ENCODE measurements around the gene DAGLA.

Gene DAGLA

DNA sequence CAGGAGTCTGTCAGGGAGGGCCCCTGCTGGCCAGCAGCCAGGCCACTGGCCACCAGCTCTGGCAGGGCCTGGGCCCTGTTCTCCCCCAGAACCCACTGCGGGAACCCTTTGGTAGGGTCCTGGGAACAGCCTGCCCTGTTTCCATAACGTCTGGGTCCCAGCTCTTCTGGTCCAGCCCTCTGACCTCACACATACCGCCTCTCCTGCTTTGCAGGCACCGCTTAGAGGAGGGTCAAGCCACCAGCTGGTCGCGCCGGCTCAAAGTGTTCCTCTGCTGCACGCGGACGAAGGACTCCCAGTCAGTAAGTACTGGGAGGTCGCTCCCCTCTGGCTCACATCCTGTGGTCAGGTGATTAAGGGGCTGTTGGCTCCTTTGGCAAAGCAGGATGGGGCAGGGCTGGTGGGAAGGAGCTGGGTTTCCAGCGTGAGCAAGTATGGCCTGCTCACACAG, 45.6 kb downstream of the DAGLA start:
- DNase-seq (ENCODE audit: low read depth in 2 of 2, low spot score in 1 of 2): no peak

DNA sequence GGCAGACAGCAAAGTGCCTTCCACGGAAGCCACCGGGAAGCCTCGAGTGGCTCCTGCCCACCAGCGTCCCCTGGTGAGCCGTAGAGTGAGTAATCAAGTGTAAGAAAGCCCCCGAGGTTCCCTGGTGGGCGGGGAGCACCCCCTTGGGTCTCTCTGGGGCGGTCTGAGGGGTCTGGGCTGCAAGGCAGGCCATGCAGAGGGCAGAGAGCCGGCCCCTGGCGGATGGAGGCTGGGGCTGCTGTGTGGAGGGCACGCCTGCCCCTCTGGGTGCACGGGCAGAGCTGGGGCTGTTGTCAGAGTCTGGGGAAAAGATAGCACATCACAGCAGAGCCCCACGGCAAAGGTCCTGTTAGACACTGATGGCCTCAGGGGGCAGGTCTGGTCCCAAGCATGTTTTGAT, 46.6 kb downstream of the DAGLA start:
- DNase-seq (ENCODE audit: low read depth in 2 of 2, low spot score in 1 of 2): no peak

DNA sequence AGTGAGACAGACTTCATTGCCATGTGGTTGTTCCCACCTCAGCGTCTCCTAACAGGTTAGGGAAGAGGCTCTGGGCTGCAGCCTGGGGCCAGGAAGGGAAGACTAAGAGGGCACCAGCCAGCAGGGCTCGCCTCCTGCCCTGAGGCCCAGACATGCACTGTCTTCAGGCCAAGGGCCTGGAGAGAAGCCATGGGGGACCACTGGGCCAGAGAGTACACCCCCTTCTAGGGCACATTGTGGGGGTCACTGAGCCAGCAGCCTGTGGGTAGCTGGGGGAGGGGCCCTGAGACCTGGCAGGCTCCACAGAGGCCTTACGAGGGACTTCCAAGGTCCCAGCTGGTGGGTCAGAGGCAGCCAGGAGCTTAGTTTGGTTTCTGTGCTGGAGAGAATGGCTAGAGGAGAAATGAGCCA, 47.2 kb downstream of the DAGLA start:
- no peak for DNase-seq (ENCODE audit: low read depth in 2 of 2, low spot score in 1 of 2)

DNA sequence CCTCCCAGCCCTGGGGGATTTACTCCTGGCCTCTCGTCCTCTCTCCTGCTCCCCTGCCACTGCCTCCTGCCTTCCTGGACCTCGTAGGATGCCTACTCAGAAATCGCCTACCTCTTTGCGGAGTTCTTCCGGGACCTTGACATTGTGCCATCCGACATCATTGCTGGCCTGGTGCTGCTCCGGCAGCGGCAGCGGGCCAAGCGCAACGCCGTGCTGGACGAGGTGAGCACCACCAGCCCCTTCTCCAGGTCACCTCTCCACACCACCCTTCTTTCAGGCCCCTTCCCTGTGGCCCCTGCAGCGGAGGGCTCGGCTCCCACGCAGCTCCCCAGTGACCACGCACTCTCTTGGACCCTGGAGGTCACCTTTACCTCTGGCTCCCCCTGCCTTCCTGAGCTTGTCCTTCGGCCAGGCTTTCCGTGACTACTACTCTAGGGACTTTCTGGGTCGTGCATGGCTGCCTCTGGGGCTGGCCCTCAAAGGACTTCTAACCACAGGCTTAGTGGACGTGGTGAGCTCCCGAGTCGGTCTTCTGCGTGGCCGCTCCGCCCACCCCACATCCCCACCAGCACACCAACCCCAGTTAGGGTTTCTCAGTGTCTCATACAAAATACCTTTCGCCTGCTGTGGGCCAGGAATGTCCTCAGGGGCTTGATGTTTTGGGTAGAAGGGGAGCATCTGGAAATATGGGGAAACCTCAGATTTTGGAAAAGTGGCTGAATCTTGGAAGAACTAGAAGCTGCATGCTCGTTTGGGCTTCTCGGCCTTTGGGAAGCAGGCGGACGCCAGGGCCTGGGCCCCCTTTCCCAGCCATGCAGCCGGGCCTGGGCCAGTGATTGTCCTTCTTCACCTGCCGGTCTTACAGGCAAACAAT, 48.1 kb downstream of the DAGLA start:
- DNase-seq (ENCODE audit: low read depth in 2 of 2, low spot score in 1 of 2): no peak

DNA sequence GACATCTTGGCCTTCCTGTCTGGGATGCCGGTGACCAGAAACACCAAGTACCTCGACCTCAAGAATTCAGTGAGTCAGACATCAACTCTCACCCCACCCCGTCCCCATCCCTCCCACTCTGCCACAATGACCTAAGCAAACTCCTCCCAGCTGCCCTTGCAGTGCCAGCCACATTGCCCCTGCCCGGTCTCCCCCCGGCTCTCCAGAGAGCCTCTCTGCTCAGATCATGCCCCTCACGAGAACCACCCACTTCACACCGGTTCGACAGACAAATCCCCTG, 48.7 kb downstream of the DAGLA start:
- no peak for DNase-seq (ENCODE audit: low read depth in 2 of 2, low spot score in 1 of 2)

DNA sequence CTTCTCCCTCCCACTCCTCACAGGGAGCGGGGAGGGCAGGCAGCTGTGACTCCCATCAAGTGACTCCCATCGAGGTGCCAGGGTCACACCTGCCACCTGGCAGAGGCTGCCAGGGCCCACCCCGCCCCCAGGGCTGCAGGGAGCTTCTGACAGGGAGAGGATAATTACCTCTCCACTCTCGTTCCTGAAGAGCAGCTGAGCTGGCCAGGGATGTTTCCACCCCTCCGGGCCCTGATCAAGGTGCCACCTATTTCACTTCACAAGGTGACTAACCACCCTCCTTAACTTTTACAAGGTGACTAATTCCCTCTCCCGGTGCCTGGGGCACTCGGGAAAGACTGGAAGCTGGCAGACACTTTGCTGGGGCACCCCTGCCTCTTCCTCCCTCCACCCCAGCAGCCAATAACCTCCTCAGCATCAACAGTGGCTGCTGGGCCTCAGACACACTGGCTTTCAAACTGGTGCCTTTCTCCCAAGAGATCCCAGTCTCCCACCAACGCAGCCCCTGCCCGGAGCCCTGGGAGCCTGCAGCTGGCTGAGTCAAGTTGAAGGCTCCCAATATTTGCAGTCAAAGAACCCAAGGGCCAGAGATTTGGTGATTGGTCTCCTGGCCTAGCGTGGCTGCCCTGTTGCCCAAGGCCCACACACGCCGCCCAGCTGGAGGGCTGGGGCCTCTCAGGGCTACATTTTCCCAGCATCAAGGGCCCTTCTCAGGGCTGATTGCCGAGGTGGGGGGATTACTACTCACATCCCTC, 50.2 kb downstream of the DAGLA start:
- no peak for DNase-seq (ENCODE audit: low read depth in 2 of 2, low spot score in 1 of 2)

DNA sequence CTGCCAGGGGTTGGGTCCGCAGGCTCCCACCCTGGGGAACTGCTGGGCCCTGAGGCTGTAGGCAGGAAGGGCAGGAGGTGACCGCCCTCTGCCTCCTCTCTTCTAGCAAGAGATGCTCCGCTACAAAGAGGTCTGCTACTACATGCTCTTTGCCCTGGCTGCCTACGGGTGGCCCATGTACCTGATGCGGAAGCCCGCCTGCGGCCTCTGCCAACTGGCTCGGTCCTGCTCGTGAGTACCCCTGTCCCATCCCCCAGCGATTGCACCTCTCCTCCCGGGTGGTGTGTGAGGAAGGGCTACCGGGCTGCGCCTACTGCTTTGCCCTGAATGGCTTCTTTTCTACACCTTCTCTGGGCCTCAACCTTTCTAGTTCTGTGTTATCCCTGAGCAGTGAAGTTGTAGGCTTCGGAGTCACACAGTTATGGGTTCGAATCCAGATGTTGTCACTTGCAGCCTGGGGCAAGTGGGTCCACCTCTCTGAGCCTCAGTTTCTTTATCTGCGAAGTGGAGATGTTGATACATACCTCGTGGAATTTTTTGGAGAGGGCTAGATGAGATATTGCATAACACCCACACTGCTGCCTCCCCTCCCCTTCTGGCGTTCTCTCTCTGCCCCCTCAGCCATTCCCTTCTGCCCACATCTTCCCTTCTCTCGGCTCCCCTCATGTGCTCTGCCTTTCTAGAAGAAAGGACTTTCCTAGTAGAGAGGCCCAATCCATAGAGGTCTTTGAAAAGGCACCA, 51.2 kb downstream of the DAGLA start:
- DNase-seq (ENCODE audit: low read depth in 2 of 2, low spot score in 1 of 2): no peak

DNA sequence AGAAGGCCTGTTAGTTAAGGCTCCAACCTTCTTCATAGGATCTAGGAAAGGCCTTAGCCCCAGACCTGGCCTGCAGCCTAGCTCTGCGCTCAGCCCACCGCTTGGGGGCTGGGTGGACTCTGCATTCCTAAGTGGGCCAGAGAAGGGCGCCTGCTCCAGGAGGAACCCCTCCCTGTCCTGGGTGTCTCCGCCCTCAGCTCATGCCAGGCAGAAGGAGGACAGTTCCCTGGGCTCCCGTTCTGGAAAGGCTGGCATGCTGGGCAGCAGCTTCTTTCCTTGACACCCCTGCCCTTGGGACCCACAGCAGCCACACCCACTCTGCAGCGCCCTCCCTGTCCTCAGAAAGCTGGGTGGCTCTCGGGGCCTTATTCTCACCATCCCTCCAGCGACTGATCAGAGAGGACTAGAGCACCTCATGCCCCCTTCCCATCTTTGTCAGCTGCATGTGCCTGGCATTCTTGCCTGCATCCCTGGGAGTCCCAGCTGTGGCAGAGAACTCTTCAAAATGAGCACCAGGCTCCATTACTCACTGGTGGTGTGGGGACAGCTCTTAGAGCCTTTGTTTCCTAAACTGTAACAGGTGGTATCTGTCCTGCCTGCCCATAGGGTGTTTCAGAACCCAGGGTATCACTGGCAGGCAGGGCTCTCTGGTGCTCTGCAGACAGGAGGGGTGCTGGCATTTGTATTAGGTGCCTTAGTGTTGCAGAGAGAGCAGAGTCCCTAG, 51.9 kb downstream of the DAGLA start:
- DNase-seq (ENCODE audit: low read depth in 2 of 2, low spot score in 1 of 2): no peak

DNA sequence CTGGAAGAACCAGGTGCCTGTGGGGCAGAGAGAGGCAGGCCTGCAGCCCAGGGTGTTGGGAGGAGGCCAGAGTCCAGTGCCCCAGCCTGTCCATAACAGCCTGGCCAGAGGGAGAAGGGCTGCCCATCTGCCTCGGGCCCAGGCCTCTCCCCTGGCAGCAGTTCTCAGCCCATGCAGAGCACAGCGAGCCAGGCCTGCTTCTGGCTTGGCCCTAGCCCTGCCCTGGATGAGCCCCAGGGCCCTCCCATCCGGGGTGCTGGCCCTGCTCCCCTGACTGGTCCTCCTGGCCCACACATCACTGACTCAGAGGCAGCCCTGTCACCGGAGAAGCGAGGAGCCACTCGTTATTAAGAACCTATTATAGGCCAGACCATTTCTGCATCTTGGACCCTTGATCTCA, 52.5 kb downstream of the DAGLA start:
- no peak for DNase-seq (ENCODE audit: low read depth in 2 of 2, low spot score in 1 of 2)

DNA sequence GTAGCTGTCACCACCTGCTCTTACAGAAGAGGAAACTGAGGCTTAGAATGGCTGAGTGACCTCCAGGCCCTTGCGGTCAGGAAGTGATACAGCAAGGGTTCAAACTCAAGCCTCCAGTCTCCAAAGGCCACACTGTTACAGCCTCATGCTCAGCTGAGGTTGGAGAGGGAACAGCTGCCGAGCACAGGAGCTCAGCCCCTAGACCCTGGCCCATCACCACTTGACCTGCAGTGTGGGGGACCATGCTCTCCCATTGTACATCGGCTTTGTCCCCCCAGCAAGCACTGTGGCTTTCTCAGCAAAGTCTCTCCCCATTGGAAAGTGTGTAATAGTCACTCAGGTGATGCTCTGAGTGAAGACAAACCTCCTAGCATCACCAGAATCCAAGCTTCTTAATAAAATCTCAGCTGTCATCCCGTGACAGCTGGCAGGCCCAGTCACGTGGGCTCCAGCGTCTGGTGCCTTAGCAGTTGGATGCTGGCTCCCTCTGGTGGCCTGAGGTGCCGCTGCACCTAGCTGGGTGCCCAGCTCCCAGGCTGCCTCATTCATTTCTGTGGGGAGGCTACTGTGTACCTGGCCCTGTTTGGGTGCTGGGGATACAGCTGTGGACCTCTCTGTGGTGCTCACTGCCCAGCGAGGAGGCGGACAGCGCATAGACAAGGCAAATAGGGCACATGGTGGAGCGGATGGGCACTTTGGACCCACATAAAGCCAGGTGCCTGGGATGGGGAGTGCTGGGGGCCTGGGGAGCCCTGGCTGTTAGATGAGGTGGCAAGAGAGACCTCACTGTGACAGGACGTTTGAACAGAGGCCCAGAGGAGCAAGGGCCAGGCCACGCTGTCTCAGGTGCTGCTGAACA, 53.2 kb downstream of the DAGLA start:
- peak; percentile 63 to 67 for DNase-seq (ENCODE audit: low read depth in 2 of 2, low spot score in 1 of 2)

DNA sequence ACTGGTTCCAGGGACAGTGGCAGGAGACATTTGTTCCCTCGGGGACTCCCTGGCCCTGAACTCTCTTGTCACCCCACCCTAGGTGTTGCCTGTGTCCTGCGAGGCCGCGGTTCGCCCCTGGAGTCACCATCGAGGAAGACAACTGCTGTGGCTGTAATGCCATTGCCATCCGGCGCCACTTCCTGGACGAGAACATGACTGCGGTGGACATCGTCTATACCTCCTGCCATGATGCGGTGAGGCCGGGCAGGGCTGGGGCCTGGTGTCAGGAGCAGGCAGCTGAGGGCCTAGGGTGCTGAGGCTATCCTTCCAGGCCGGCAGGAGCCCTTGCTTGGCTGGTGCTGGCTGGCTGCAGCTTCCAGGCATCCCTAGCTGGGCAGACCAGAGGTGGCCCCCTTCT, 54.6 kb downstream of the DAGLA start:
- no peak for DNase-seq (ENCODE audit: low read depth in 2 of 2, low spot score in 1 of 2)

DNA sequence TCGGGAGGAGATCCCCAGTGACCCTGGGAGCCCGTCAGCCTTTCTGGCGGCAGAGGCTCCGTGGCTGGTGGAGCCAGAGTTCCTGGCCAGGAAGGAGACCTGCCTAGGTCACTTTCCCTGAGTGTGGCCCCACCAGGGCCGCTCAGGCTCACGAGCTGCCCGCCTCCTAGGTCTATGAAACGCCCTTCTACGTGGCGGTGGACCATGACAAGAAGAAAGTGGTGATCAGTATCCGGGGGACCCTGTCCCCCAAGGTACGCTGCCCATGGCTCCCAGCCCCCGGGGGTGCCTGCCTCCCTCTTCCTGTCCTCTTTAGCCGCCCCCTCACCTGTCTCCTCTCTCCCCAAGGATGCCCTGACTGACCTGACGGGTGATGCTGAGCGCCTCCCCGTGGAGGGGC, 55.2 kb downstream of the DAGLA start:
- DNase-seq (ENCODE audit: low read depth in 2 of 2, low spot score in 1 of 2): no peak

DNA sequence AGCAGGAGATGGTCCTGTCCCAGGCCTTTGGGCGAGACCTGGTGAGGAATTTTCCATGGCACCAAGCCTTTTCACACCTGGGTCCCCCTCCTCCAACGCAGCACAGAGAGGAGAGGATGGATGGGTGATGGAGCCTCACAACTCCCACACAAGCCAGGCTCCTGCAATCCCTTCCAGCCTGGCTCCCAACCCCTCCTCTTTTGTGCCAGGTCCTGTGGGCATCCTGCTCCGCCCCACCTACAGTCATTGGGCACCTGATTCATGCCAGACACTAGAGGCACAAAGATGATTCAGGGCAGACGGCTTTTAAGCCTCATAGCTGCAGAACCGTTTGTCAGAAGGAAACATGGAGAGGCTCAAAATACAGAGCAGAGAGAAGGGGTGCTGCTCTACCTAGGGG, 56.1 kb downstream of the DAGLA start:
- DNase-seq (ENCODE audit: low read depth in 2 of 2, low spot score in 1 of 2): no peak

DNA sequence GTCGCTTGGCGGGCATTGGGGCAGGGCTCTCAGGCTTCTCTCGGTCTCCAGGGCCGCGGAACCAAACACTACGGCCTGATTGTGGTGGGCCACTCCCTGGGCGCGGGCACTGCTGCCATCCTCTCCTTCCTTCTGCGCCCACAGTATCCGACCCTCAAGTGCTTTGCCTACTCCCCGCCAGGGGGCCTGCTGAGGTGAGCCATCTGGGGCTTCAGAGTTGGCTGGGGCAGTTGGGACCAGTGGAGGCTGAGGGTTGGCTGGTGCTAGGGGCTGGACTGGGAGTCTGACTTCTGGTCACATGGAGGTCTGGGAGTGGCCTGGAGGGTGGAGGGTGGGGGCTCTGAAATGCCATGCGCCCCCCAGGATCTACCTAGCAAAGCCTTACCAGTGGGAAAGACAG, 56.9 kb downstream of the DAGLA start:
- DNase-seq (ENCODE audit: low read depth in 2 of 2, low spot score in 1 of 2): no peak

DNA sequence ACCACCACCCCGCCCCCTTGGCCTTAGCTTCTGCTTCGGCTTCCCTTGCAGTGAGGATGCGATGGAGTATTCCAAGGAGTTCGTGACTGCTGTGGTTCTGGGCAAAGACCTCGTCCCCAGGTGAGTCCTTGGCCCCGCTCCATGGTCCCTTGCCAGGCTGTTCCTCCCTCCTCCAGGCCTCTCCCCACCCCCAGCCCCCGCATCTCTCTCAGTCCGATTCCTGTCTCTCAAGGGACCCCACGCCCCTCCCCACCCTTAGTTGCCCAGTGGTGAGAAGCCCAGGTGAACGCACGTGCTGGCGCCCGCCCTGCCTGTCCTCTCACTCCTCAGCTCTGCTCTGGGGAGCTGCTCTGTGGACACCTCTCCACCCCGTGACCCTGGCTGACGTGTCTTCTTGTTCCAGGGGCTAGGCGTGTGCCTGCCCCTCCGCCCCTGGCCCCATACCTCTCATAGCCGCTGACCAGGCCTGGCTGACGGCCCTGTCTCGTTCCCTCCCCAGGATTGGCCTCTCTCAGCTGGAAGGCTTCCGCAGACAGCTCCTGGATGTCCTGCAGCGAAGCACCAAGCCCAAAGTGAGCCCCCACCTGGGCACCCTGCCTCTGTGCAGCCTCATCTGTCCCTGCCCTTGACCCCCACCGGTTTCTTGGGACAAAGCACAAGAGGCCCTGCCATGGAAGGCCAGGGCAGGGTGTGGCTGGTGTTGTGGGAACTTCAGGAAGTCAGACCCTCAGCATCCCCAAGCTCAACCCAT, 57.6 kb downstream of the DAGLA start:
- no peak for DNase-seq (ENCODE audit: low read depth in 2 of 2, low spot score in 1 of 2)

DNA sequence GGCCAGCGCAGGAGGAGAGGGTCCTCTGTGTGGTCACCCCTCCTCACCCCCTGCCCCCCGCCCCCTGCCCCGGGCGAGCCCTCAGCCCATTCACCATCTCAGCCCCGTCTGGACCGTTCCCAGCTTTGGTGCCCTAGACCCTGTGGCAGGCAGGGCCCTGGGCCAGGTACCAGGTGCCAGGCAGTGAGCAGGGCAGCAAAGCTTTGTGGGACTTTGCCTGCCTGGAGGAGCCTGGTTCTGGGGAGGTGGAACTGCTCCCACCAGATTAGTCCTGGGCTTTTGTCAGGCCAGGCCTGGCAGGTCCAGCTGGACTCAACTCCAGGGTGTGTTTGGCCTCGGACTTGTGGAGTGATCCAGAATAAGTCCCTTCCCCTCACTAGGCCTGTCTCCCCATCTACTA, 58.6 kb downstream of the DAGLA start:
- no peak for DNase-seq (ENCODE audit: low read depth in 2 of 2, low spot score in 1 of 2)

DNA sequence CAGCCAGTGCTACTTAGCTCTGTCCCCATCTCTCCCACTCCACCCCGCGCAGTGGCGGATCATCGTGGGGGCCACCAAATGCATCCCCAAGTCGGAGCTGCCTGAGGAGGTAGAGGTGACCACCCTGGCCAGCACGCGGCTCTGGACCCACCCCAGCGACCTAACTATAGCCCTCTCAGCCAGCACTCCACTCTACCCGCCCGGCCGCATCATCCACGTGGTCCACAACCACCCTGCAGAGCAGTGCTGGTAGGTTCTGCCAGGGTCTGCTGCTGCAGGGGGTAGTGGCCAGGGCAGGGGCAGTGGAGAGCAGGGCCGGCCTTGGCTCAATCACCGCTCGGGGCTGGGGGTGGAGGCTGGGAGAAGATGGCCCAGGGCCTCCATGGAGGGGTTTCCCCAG, 59.2 kb downstream of the DAGLA start:
- no peak for DNase-seq (ENCODE audit: low read depth in 2 of 2, low spot score in 1 of 2)

DNA sequence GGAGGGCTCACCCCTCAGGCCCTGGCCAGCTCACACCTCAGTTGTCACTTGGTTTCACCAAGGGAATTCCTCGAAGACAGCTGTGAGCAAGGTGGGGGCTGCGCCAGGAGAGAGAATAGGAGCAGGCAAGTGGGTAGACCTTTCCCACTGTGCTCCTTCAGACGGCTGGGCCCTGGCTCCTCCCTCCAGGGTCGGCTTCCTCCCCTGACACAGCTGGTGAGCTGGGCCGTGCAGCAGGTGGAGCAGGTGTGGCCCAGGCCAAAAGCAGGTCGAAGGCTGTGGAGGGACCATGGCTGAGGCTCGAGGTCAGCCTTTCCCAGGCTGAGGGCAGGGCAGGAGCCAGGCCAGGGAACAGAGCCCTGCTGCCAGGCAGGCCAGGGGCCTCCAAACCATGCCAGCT, 59.8 kb downstream of the DAGLA start:
- no peak for DNase-seq (ENCODE audit: low read depth in 2 of 2, low spot score in 1 of 2)

DNA sequence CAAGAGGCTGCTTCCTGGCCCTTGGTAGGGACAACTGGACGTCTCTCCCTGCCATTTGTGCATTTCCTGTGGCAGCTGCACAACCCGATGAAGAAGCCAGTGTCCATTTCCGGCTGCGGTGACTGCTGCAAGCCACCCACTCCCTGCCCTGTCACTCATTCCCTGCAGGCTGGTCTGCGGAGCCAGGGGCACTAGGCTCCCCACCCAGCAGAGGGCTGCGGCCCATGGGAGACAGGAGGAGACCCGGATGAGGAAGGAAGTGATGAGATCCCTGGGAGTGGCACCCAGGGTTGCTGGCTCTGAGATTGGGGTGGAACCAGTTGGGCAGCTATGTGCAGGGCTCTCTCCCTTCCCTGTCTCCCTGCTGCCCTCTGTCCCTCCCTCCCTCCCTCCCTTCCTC, 62.2 kb downstream of the DAGLA start:
- no peak for DNase-seq (ENCODE audit: low read depth in 2 of 2, low spot score in 1 of 2)

All from stimulated activated CD8-positive, alpha-beta memory T cell treated with anti-CD3 and anti-CD28 coated beads, Interleukin-4, amount 100 ng/mL, for 4 hours (primary cell).